ENCODE data around the gene CEMIP2. TPM values are rescaled to one million over a fixed set of nuclear protein-coding genes. Genes with fewer than 3 reads are reported as not detected.

The CEMIP2 gene
- polyA plus RNA-seq, 3 donors = 11.6 to 58.7 (median 21.4) TPM

DNA sequence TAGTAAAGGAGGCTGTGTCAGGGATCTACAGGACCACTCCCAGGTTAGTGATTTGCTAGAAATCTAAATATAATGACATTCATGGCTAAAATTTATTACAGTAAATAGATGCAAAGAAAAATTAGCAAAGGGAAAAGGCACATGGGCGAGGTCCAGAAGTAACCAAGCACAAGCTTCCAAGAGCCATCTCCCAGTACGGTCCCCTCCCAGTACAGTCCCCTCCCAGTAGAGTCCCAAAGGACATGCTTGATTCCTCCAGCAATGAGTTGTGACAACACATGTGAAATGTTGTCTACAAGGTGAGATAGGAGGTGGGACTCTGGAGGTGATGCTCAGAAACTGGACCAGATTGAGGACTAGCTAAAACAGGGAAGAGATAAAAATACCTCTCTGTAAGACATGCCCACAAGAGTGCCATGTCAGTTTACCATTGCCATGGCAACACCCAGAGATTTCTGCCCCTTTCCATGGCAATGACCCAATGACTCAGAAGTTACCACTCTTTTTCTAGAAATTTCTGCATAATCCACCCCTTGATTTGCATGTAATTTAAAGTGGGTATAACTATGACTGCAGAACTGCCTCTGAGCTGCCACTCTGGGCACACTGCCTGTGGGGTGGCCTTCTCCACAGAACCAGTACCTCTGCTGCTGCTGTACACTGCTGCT, 27.9 kb upstream of the CEMIP2 start:
- Mint-ChIP-seq H3K4me3 (no peak overlapping the region), H3K36me3 (no peaks in the 10 kb centered on the region), H3K27me3 (ENCODE audit: low read depth in 3 of 3) (peaks cover 0 to 2% (median 0%) of the 10 kb centered on the region in 3 donors), H3K4me1 (no peaks in the 10 kb centered on the region), H3K27ac (peak overlapping the region in 1 of 7 donors; percentile 42), H3K9me3 (peaks cover 0 to 2% (median 0%) of the 10 kb centered on the region in 7 donors)
- Histone ChIP-seq H3K4me2 (replicated peaks; ENCODE audit: extremely low read depth, low read length, poor library complexity, severe bottlenecking) (no peak overlapping the region), H3K79me2 (ENCODE audit: insufficient read depth, low read length) (no peaks in the 10 kb centered on the region), H4K20me1 (ENCODE audit: insufficient read depth, low read length) (no peaks in the 10 kb centered on the region), H3K4me3 (replicated peaks in 1 of 3; ENCODE audit: low read depth in 2 of 3, low read length in 3 of 3) (no peak overlapping the region), H3K27me3 (ENCODE audit: control insufficient read depth in 2 of 2, insufficient read depth in 2 of 2, low read length in 2 of 2) (no peaks in the 10 kb centered on the region), H3K4me1 (ENCODE audit: control insufficient read depth in 1 of 2, insufficient read depth in 2 of 2, low read length in 2 of 2) (no peaks in the 10 kb centered on the region), H3K9me3 (replicated peaks in 1 of 2; ENCODE audit: control insufficient read depth in 1 of 2, insufficient read depth in 1 of 2, low read length in 2 of 2) (no peaks in the 10 kb centered on the region), H3K36me3 (replicated peaks in 1 of 2; ENCODE audit: control insufficient read depth in 1 of 2, insufficient read depth in 2 of 2, low read length in 2 of 2) (no peaks in the 10 kb centered on the region), H3K9ac (ENCODE audit: insufficient read depth, low read length, poor library complexity, severe bottlenecking) (no peak overlapping the region), H3K27ac (ENCODE audit: low read depth in 1 of 2, low read length in 2 of 2) (no peak overlapping the region), H2AFZ (ENCODE audit: insufficient read depth, low read depth, low read length, poor library complexity, severe bottlenecking) (no peak overlapping the region)
- no peak for DNase-seq
- intact Hi-C loops (cut with micrococcal nuclease) = no loop called here
- TF ChIP-seq, protein P1, sequence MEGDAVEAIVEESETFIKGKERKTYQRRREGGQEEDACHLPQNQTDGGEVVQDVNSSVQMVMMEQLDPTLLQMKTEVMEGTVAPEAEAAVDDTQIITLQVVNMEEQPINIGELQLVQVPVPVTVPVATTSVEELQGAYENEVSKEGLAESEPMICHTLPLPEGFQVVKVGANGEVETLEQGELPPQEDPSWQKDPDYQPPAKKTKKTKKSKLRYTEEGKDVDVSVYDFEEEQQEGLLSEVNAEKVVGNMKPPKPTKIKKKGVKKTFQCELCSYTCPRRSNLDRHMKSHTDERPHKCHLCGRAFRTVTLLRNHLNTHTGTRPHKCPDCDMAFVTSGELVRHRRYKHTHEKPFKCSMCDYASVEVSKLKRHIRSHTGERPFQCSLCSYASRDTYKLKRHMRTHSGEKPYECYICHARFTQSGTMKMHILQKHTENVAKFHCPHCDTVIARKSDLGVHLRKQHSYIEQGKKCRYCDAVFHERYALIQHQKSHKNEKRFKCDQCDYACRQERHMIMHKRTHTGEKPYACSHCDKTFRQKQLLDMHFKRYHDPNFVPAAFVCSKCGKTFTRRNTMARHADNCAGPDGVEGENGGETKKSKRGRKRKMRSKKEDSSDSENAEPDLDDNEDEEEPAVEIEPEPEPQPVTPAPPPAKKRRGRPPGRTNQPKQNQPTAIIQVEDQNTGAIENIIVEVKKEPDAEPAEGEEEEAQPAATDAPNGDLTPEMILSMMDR (IDR thresholded peaks at IDR 0.05) = no peak
- no CpG with 5 or more reads among the region's 2 CpGs for WGBS (ENCODE audit: insufficient coverage)

DNA sequence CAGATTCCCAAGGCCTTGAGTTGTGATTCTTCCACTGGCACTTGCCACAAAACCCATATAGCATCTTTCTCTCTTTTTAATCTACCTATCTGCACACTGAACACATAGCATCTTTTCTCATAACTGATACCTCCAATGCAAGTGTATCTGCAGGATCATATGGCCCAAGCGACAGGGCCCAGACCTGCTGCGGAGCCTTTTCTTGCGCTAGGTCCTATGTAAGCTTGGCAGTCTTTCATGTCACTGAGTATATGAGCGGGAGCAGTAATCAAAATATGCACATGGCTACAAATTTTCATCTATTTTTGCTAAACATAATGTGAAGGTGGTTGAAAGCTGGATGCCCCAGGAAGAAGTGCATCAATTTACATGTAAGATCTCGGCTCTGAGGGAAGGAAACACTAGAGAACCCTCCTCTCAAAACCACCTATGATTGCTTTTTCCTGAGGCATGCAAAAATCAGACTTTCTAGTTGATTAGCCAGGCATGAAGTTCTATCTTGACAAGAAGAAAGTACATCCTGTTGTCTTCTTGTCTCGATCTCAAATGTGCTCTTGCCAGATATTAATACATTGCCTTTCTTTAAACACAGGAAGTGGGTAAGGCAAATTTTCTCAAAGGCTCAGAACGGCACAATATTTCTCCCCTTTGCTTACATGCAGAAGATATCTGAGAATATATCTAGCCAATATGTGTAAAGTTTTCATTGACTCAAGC, 26.9 kb upstream of the CEMIP2 start:
- H3K36me3 ChIP-seq (replicated peaks in 1 of 2; ENCODE audit: control insufficient read depth in 1 of 2, insufficient read depth in 2 of 2, low read length in 2 of 2) = no peaks in the 10 kb centered on the region
- H3K9me3 ChIP-seq (replicated peaks in 1 of 2; ENCODE audit: control insufficient read depth in 1 of 2, insufficient read depth in 1 of 2, low read length in 2 of 2) = no peaks in the 10 kb centered on the region
- peaks cover 0 to 2% (median 0%) of the 10 kb centered on the region in 3 donors for H3K27me3 Mint-ChIP-seq (ENCODE audit: low read depth in 3 of 3)
- H3K27ac ChIP-seq (ENCODE audit: low read depth in 1 of 2, low read length in 2 of 2) = no peak overlapping the region
- TF ChIP-seq, protein P1 (IDR thresholded peaks at IDR 0.05) = no peak
- H3K27ac Mint-ChIP-seq = peak overlapping the region in 2 of 7 donors; percentile 12 to 69
- no peaks in the 10 kb centered on the region for H4K20me1 ChIP-seq (ENCODE audit: insufficient read depth, low read length)
- no peak overlapping the region for H2AFZ ChIP-seq (ENCODE audit: insufficient read depth, low read depth, low read length, poor library complexity, severe bottlenecking)
- no peaks in the 10 kb centered on the region for H3K36me3 Mint-ChIP-seq
- H3K4me1 ChIP-seq (ENCODE audit: control insufficient read depth in 1 of 2, insufficient read depth in 2 of 2, low read length in 2 of 2) = no peaks in the 10 kb centered on the region
- no peak overlapping the region for H3K9ac ChIP-seq (ENCODE audit: insufficient read depth, low read length, poor library complexity, severe bottlenecking)
- H3K27me3 ChIP-seq (ENCODE audit: control insufficient read depth in 2 of 2, insufficient read depth in 2 of 2, low read length in 2 of 2) = no peaks in the 10 kb centered on the region
- H3K4me1 Mint-ChIP-seq = no peaks in the 10 kb centered on the region
- H3K9me3 Mint-ChIP-seq = peaks cover 0 to 2% (median 0%) of the 10 kb centered on the region in 7 donors
- no peak overlapping the region for H3K4me3 ChIP-seq (replicated peaks in 1 of 3; ENCODE audit: low read depth in 2 of 3, low read length in 3 of 3)
- WGBS (ENCODE audit: insufficient coverage) = no CpG with 5 or more reads among the region's 7 CpGs
- no peaks in the 10 kb centered on the region for H3K79me2 ChIP-seq (ENCODE audit: insufficient read depth, low read length)
- H3K4me3 Mint-ChIP-seq = no peak overlapping the region
- H3K4me2 ChIP-seq (replicated peaks; ENCODE audit: extremely low read depth, low read length, poor library complexity, severe bottlenecking) = no peak overlapping the region
- no peak for DNase-seq
- intact Hi-C loops (cut with micrococcal nuclease) = no loop called here
